22Rv1 (cell line): ENCODE data around the gene MAP4K5.

Experiments
- H3K27ac ChIP-seq: fragments of 450-650 bp; 2 replicates; pipeline ENCODE4 v1.5.1; 2017
- CTCF ChIP-seq: fragments of 450-650 bp; IDR thresholded peaks from 2 replicates; pipeline ENCODE4 v1.5.1; 2017; ENCODE audit warnings: mild to moderate bottlenecking
- ZFX ChIP-seq: fragments of 450-650 bp; IDR thresholded peaks from 2 replicates; pipeline ENCODE4 v1.6.1; 2017; ENCODE audit warnings: antibody characterized with exemption, borderline replicate concordance

Gene MAP4K5

DNA sequence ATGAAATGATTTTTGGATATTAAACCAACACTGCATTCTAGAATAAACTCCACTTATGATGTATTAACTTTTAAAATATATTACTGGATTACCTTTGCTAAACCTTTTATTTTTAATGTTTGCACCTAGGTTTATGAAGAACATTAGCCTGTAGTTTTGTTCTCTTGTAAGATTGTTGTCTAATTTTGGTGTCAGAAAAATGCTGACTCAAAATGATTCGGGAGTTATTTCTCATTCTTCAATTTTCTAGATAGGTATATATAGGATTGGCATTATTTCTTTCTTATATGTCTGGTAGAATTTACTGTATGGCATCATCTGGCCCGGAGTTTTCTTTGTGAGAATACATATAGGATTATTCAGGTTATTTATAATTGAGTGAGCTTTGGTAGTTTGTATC, 54.6 kb downstream of the MAP4K5 start:
- TF ChIP-seq CTCF, result no peak
- no peak for TF ChIP-seq ZFX

DNA sequence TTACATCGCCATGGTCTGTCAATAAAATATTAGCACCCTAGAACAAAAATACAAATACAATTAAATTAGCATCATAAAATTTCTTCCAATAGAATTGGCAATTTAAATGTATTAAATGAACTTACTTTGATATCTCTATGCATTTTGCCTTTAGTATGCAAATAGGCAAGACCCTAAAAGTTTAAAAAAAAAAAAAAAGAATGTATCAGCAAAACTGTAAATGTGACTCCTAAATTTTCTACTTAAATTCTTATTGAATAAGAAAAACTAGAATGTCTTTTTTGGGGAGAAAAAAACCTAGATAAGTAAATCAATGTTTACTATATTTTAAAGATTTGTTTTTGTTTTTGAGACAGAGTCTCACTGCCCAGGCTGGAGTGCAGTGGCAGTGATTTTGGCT, 56.2 kb downstream of the MAP4K5 start:
- no peak overlapping the region for H3K27ac ChIP-seq
- no peak for TF ChIP-seq ZFX
- TF ChIP-seq CTCF, result no peak

More for the DNA sequence above, 54.6 kb downstream of the MAP4K5 start:
- no peak overlapping the region for H3K27ac ChIP-seq

DNA sequence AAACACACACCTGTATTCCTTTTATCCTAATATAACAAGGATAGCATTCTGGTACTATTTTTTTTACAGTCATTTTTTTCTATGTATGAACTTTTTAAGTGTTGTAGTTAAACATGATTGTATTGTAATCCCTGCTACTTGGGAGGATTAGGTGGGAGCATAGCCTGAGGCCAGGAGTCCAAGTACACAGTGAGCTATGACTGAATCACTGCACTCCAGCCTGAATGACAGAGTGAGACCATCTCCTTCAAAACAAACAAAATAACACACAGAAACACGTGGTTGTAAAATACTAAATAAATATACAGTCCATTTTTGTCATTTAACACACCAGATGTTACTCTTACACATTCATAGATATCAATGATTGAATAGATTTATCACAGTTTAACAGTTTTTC, 56.9 kb downstream of the MAP4K5 start:
- H3K27ac ChIP-seq, result no peak overlapping the region
- TF ChIP-seq ZFX (no peak), CTCF (no peak)

- no peak for TF ChIP-seq ZFX
- TF ChIP-seq CTCF, result no peak
Observed at GRCh38 chr14:50471838-50472465, 60.4 kb downstream of the MAP4K5 start.

DNA sequence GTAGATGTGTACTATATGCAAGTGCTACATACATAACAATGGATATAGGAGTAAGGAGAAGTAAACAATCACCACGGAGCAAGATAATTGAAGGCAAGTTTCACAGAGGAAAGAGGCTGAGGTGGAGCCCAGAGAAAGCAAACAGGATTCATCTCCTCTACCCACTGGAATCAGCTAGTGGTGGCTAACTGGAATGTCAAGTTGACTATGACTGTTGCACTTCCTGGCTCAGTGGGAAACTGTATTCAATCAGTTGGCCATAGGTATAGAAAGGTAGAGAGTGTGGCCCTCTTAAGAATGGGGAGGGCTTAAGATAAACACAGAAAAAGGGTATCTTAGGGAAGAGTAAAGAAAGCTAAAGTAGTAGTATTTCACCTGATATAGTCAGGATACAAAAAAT, 62.4 kb downstream of the MAP4K5 start:
- H3K27ac ChIP-seq, result no peak overlapping the region

More at GRCh38 chr14:50471838-50472465, 60.4 kb downstream of the MAP4K5 start:
- no peak overlapping the region for H3K27ac ChIP-seq

DNA sequence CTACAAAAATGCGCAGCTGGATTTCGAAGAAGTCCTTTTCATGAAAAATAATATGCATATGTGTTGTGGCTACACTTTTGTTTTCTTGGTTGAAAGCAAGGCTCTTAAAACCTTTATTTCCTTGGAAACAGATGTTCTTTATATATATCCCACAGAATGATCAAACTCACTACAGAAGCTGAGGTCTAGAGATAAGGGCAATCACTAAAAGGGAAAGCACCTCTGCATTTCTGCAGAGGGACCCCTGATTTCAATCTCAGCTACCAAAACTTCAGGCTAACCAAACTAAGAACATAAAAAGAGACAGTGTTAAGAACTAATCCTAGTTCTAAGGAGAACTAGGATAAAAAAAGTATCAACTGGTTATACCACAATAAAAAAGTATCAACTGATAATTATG, 70.3 kb downstream of the MAP4K5 start:
- H3K27ac ChIP-seq, result no peak overlapping the region
- TF ChIP-seq ZFX (no peak), CTCF (no peak)

More for the DNA sequence above, 62.4 kb downstream of the MAP4K5 start:
- no peak for TF ChIP-seq CTCF
- TF ChIP-seq ZFX, result no peak

- no peak for TF ChIP-seq CTCF
- H3K27ac ChIP-seq, result no peak overlapping the region
Observed at GRCh38 chr14:50453869-50454268, 78.5 kb downstream of the MAP4K5 start.
